GM12872 (cell line): ENCODE results near the gene GNRH2.

Source experiments
- TF ChIP-seq, protein P1 (sequence below): IDR thresholded peaks from 3 replicates; pipeline ENCODE4 v1.5.1; 2011; ENCODE audit warnings: low read depth, mild to moderate bottlenecking, low read length, moderate library complexity; ENCODE audit not compliant: insufficient read depth

The GNRH2 gene

GRCh38 chr20:3037654-3038053 is 5.8 kb upstream of the GNRH2 start:
- TF ChIP-seq, protein P1, sequence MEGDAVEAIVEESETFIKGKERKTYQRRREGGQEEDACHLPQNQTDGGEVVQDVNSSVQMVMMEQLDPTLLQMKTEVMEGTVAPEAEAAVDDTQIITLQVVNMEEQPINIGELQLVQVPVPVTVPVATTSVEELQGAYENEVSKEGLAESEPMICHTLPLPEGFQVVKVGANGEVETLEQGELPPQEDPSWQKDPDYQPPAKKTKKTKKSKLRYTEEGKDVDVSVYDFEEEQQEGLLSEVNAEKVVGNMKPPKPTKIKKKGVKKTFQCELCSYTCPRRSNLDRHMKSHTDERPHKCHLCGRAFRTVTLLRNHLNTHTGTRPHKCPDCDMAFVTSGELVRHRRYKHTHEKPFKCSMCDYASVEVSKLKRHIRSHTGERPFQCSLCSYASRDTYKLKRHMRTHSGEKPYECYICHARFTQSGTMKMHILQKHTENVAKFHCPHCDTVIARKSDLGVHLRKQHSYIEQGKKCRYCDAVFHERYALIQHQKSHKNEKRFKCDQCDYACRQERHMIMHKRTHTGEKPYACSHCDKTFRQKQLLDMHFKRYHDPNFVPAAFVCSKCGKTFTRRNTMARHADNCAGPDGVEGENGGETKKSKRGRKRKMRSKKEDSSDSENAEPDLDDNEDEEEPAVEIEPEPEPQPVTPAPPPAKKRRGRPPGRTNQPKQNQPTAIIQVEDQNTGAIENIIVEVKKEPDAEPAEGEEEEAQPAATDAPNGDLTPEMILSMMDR, result no peak

- TF ChIP-seq, protein P1, result no peak
Measured at GRCh38 chr20:3038454-3038853, 5.0 kb upstream of the GNRH2 start.

GRCh38 chr20:3039426-3039825 is 4.0 kb upstream of the GNRH2 start:
- TF ChIP-seq, protein P1, result no peak

DNA sequence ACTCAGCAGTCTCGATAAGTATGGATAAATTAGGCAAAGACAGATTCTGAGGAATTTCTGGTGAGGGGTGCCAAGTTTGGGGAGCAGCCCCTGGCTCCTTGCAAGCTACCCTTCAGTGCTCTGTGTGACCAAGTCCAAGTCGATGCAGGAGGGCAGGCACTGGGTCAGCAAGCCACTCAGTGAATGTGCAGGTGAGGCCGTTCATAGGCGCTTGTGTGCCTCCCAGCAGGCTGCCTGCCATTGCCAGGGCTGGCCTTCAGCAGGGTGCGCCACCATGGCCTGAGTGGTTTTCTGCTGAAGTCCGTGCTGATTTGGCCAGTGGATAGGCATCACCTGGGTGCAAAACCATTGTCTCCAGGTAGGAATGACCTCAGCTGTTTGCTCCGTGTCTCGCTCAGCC is 3.3 kb upstream of the GNRH2 start:
- TF ChIP-seq, protein P1, result no peak

DNA sequence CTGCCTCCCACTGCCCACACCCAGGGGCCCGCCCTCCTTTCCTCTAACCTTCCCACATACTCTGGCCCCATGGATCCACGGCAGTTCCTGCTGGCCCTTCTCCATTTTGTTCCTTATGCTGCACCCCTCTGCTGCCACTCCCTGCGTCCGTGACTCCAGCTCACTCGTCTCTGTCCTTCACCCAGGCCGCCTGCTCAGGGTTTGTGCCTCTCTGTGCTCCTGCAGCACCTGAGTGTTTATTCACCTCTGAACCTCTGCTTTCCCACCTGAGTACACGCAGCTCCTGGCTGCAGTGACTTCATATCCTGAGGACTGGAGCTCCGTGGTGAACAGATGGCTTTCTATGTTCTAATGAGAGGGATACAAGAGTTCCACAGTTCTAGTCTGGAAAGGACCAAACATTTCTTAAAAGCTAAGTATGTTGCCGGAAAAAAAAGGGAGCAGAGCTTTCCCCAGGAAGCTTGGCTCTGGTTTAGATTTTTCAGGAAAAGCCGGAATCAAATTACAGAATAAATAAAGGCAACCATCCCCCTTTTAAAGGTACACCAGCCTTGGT is 1.5 kb upstream of the GNRH2 start:
- TF ChIP-seq, protein P1, result no peak

- TF ChIP-seq, protein P1, result no peak
Measured at GRCh38 chr20:3042625-3043024, 797 bp upstream of the GNRH2 start.

GRCh38 chr20:3044336-3044965 is 1.0 kb downstream of the GNRH2 start:
- TF ChIP-seq, protein P1, result no peak
